Astrocyte (in vitro differentiated cells and primary cell): ENCODE results near the gene ENTHD1.

Experiments
- CTCF ChIP-seq: IDR thresholded peaks from 2 replicates; pipeline ENCODE4 v1.5.1; 2011; ENCODE audit warnings: low read depth, mild to moderate bottlenecking, inconsistent platforms, low read length, moderate library complexity; ENCODE audit not compliant: insufficient read depth
- EZH2 ChIP-seq: IDR thresholded peaks from 2 replicates; pipeline ENCODE4 v1.6.1; 2012; ENCODE audit warnings: mild to moderate bottlenecking, low read length, inconsistent platforms; ENCODE audit not compliant: insufficient read depth

DNA sequence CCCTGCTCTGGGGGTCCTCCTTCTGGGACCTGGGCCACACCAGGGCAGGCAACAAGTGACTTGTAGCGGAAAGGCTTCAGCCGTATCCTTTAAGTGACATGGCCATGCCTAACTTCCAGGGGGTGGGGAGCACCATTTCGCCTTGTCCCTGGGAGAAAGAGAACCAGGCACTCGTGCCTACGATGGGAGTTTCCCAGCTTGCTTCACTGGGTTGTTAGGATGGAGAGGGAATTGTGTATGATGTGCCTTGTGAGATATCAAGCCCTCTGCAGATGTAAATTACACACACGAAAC, 171.6 kb downstream of the ENTHD1 start:
- no peak for TF ChIP-seq CTCF
- no peak for TF ChIP-seq EZH2
